CD4-positive, alpha-beta T cell (primary cell): ENCODE measurements around the gene NXN. TPM values are rescaled to one million over a fixed set of nuclear protein-coding genes. Genes with fewer than 3 reads are reported as not detected.
"Not testable (repeated sequence)": the region's sequence is repeated elsewhere in the genome, so short reads cannot be mapped to it uniquely, and the experiment has no call there.

Source experiments
- ATAC-seq: fragments of 200-7000 bp; cut with Tn5 transposase; one replicate; pipeline ENCODE4 v1.10.0; 2022; ENCODE audit warnings: mild to moderate bottlenecking; ENCODE audit not compliant: poor library complexity
- CTCF ChIA-PET: fragments of 350-600 bp; sonication (Branson Sonifier 250); formaldehyde crosslinking; loops from one replicate; lab custom pipeline; 2021; ENCODE audit warnings: antibody characterized with exemption, inconsistent platforms; lab: Charles Lee
- POLR2A ChIA-PET: fragments of 350-600 bp; sonication (Branson Sonifier 250); formaldehyde crosslinking; loops from one replicate; lab custom pipeline; 2021; ENCODE audit warnings: antibody characterized with exemption, inconsistent platforms; lab: Charles Lee
- DNase-seq, 14 experiments: peaks; one replicate each; pipeline ENCODE4 v3.0.0-alpha.2; 2013 to 2020; ENCODE audit warnings: mixed read lengths in 2 of 14
- H3K27ac ChIP-seq, 2 donors: one replicate each; pipeline versions ENCODE4 v1.5.1 to v1.7.0; 2013; ENCODE audit warnings: low read length in 2 of 2, low read depth in 1 of 2, mild to moderate bottlenecking in 1 of 2
- H3K27me3 ChIP-seq, 2 experiments: 1 replicate in 1 of 2; 2 replicates in 1 of 2; pipeline versions ENCODE4 v1.6.1 to v1.7.0; 2013; ENCODE audit warnings: low read length in 2 of 2, control low read depth in 1 of 2, mild to moderate bottlenecking in 1 of 2, moderate library complexity in 1 of 2; ENCODE audit not compliant: insufficient read depth in 2 of 2, control insufficient read depth in 1 of 2
- H3K36me3 ChIP-seq: one replicate; pipeline ENCODE4 v1.6.1; 2013; ENCODE audit warnings: low read length, control low read depth; ENCODE audit not compliant: insufficient read depth
- H3K4me1 ChIP-seq: one replicate; pipeline ENCODE4 v1.6.1; 2013; ENCODE audit warnings: low read length, control low read depth; ENCODE audit not compliant: insufficient read depth
- H3K4me3 ChIP-seq: one replicate; pipeline ENCODE4 v1.5.1; 2013; ENCODE audit warnings: mild to moderate bottlenecking, low read length, moderate library complexity
- H3K9me3 ChIP-seq, 2 experiments: 1 replicate in 1 of 2; 2 replicates in 1 of 2; pipeline versions ENCODE4 v1.6.1 to v1.7.0; 2013; ENCODE audit warnings: low read length in 2 of 2, mild to moderate bottlenecking in 2 of 2, control low read depth in 1 of 2, moderate library complexity in 1 of 2; ENCODE audit not compliant: control insufficient read depth in 1 of 2, insufficient read depth in 1 of 2
- H3K27ac Mint-ChIP-seq: one replicate; pipeline ENCODE4 v1.8.0; 2020; ENCODE audit warnings: mixed read lengths
- H3K27me3 Mint-ChIP-seq: one replicate; pipeline ENCODE4 v1.8.0; 2021; ENCODE audit warnings: mixed read lengths
- H3K36me3 Mint-ChIP-seq: one replicate; pipeline ENCODE4 v1.8.0; 2021; ENCODE audit warnings: low read depth, mixed read lengths
- H3K4me1 Mint-ChIP-seq: one replicate; pipeline ENCODE4 v1.8.0; 2021; ENCODE audit warnings: low read depth, mixed read lengths
- H3K4me3 Mint-ChIP-seq: one replicate; pipeline ENCODE4 v1.8.0; 2020; ENCODE audit warnings: mild to moderate bottlenecking, mixed read lengths
- H3K9me3 Mint-ChIP-seq: one replicate; pipeline ENCODE4 v1.8.0; 2020; ENCODE audit warnings: mixed read lengths
- CTCF ChIP-seq: fragments of 200-600 bp; IDR thresholded peaks from one replicate; pipeline ENCODE4 v1.8.0; 2022; ENCODE audit warnings: antibody characterized with exemption, mild to moderate bottlenecking
- intact Hi-C, 2 experiments: fragments of 100-400 bp; cut with DNase I in 1 of 2; cut with micrococcal nuclease in 1 of 2; formaldehyde crosslinking; loops; one replicate each; pipeline versions ENCODE4 v1.15.1 to v1.9.0; 2023 to 2025; cut with DNase I, micrococcal nuclease
- total RNA-seq, 174 experiments: library from RNA in 2 of 174; stranded (reverse) in 2 of 174; gene quantifications; one replicate each; pipeline ENCODE4 v1.2.3 and lab custom pipeline; 2021 to 2026

NXN gene
- total RNA-seq, 2 experiments from 2014 or later: 0.80 to 0.98 TPM

GRCh38 chr17:838486-838885 lies 141.1 kb downstream of the NXN start:
- POLR2A ChIA-PET: no interaction called here
- H3K4me3 ChIP-seq: no peak overlapping the region
- no peaks in the 10 kb centered on the region for H3K9me3 Mint-ChIP-seq
- H3K27ac ChIP-seq: no peak overlapping the region
- H3K9me3 ChIP-seq: peaks cover 0 to 13% of the 10 kb centered on the region in 2 experiments
- DNase-seq (no peak), ATAC-seq (no peak)
- CTCF ChIA-PET: no interaction called here
- H3K4me1 Mint-ChIP-seq: no peaks in the 10 kb centered on the region
- peaks cover 0 to 2% of the 10 kb centered on the region in 2 experiments for H3K27me3 ChIP-seq
- TF ChIP-seq CTCF: no peak
- no peaks in the 10 kb centered on the region for H3K36me3 ChIP-seq
- H3K27ac Mint-ChIP-seq: no peak overlapping the region
- intact Hi-C loops: no loop called here
- H3K4me3 Mint-ChIP-seq: no peak overlapping the region
- peaks cover 7% of the 10 kb centered on the region for H3K27me3 Mint-ChIP-seq
- no peaks in the 10 kb centered on the region for H3K36me3 Mint-ChIP-seq
- H3K4me1 ChIP-seq: no peaks in the 10 kb centered on the region

DNA sequence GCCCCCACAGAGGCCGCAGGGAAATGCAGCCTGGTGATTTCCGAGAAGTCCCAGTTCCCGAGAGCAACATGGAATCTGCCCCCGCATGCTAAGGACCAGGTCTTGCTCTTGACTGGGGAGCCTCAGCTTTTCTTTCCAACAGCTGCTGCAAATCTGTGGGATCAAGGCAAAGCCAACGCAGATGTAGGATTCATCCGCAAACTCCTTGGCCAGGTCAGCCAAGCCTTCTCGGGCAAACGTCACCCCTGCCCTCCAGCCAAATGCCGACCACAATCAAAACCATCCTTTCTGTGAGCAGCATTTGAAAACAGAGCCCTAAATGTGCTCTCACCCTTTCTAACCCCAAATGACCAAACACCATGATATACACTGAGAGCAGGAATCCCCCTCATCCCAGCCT lies 143.4 kb downstream of the NXN start:
- Mint-ChIP-seq H3K36me3 (no peaks in the 10 kb centered on the region), H3K4me1 (no peaks in the 10 kb centered on the region), H3K4me3 (no peak overlapping the region), H3K9me3 (no peaks in the 10 kb centered on the region), H3K27ac (no peak overlapping the region), H3K27me3 (no peaks in the 10 kb centered on the region)
- no peak overlapping the region for H3K4me3 ChIP-seq
- no peak for ATAC-seq
- no peaks in the 10 kb centered on the region for H3K4me1 ChIP-seq
- DNase-seq: no peak
- TF ChIP-seq CTCF: no peak
- no peak overlapping the region for H3K27ac ChIP-seq
- no peaks in the 10 kb centered on the region for H3K36me3 ChIP-seq
- no peaks in the 10 kb centered on the region for H3K27me3 ChIP-seq
- H3K9me3 ChIP-seq: peaks cover 0 to 17% of the 10 kb centered on the region in 2 experiments
- POLR2A ChIA-PET: no interaction called here
- intact Hi-C loops: no loop called here
- CTCF ChIA-PET: no interaction called here

GRCh38 chr17:835721-836120 lies 143.9 kb downstream of the NXN start:
- DNase-seq, intact Hi-C loops, POLR2A ChIA-PET, H3K9me3 Mint-ChIP-seq, H3K36me3 Mint-ChIP-seq, H3K4me3 ChIP-seq, H3K4me1 Mint-ChIP-seq, H3K36me3 ChIP-seq, H3K27me3 ChIP-seq, H3K27ac ChIP-seq, H3K27me3 Mint-ChIP-seq, CTCF ChIA-PET, H3K27ac Mint-ChIP-seq, H3K4me3 Mint-ChIP-seq, H3K4me1 ChIP-seq, ATAC-seq: not testable (repeated sequence)
- peaks cover 0 to 12% of the 10 kb centered on the region in 2 experiments for H3K9me3 ChIP-seq

- Mint-ChIP-seq H3K27ac (no peak overlapping the region), H3K27me3 (peaks cover 3% of the 10 kb centered on the region), H3K9me3 (no peaks in the 10 kb centered on the region), H3K4me3 (no peak overlapping the region), H3K4me1 (no peaks in the 10 kb centered on the region), H3K36me3 (no peaks in the 10 kb centered on the region)
- H3K27ac ChIP-seq: no peak overlapping the region
- DNase-seq (no peak), ATAC-seq (no peak)
- H3K36me3 ChIP-seq: no peaks in the 10 kb centered on the region
- H3K27me3 ChIP-seq: no peaks in the 10 kb centered on the region
- no peak overlapping the region for H3K4me3 ChIP-seq
- intact Hi-C loops: no loop called here
- peaks cover 0 to 11% of the 10 kb centered on the region in 2 experiments for H3K9me3 ChIP-seq
- no peaks in the 10 kb centered on the region for H3K4me1 ChIP-seq
- CTCF ChIA-PET: no interaction called here
- POLR2A ChIA-PET: no interaction called here
- no peak for TF ChIP-seq CTCF
Observed at GRCh38 chr17:835263-835662, 144.3 kb downstream of the NXN start.
